HG03442 (cell line): ENCODE data around the gene ANK3.

Source experiments
- ATAC-seq: cut with Tn5 transposase; IDR thresholded peaks from one replicate; pipeline ENCODE4 v1.9.1; 2021; ENCODE audit warnings: mild to moderate bottlenecking, moderate library complexity; ENCODE audit not compliant: unreplicated experiment

ANK3 gene

GRCh38 chr10:60380781-60381180 lies 8.9 kb downstream of the ANK3 start:
- ATAC-seq: no peak

- ATAC-seq: no peak
These were observed 11.7 kb downstream of the ANK3 start for GRCh38 chr10:60377955-60378354.

DNA sequence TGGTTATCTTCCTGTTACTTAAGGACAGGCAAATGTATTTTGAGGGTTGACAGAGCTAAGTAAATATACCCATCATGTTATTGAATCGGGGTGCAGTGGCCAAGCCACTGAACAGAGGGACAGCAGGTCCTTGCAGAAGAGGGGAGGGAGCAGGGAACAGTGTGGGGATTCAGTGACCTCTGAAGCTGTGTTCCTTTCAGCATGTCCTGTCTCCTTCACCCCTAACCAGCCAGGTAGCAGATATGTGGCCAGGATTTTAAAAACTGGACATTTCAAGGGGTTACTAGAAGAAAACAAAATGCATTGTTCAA lies 12.7 kb downstream of the ANK3 start:
- ATAC-seq: no peak

DNA sequence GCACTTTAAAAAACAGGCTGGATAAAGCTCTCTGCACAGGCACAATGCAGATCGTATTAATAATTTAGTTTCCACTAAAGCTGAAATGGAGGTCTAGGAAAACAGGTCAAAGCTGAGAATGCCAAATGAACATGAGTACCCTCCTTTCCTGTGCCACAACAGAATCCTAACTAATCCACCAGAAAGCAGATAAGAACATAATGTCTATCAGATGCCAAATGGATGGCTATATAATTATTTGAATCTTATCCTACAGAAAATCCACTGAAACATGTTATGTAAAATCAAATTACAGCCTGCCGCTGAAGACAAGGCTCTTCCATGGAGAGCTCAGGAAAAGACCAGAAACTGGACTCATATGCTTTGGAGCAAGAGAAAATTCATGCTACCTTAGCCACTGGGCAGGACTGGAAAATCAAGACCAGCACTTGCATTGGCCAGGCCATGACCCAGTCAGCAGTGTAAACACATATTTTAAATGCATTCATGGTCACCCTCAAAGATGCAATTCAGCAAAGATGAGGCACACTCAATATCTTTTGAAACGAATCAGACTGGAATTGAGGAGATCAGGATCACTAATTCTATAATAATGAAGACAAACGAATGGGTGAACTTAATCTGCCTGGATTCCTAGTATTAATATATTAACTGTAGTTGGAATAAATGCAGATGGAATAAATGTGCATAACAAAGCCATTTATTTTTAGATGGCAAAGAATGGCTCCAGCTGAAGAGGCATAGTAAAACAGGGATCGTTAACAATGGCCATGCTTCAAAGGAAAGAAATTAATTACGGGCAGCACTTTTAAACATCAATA lies 13.2 kb downstream of the ANK3 start:
- ATAC-seq: no peak

DNA sequence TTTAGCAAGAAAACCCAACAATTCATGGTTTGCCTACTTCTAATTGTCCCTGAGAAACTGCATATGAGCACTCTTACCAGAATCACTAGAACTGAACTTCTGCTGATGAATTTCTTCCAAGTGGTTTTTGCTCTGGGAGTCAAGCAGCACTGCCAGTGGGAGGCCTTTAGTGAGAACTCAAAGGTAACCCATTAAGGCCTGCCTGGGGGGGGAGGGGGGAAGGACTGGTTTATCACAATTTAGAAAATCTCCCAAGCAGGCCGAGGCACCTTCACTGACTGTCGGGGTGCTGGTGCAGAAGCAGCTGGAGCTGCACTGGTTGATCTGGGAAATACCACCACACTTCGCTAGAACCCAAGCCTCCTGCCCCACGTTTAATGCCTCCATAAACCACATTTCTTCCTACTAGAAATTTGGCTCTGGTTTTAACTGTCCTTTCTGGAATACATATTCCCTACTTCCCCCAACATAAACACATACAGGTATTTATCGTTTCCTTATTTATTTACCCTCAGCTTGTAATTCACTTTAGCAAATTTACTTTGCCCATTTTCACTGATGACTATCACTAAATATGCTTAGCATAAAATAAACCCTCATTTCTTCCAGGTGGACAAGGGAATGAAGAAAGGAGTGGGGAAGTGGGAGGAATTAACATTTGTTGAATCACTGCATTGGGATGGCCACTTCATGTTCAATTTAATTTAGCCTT lies 14.2 kb downstream of the ANK3 start:
- ATAC-seq: no peak

GRCh38 chr10:60374836-60375235 lies 14.8 kb downstream of the ANK3 start:
- ATAC-seq: no peak

DNA sequence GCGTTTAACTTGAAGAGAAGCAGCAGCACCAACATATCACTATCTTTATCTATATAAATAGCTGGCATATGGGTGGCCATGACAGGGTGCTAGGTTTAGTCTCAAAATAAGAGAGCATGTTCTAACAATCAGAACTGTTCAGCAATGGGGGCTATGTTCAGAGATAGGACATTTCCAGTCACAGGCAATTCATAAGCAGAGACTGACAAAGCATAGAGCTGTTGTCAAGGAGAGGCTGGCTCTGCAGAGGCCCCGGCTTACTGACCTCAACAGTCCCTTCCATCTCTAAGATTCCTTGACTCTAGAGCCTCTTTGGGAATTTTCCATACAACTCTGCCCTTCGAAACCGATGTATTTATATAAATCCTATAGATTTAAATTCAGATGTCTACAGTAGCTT lies 17.2 kb downstream of the ANK3 start:
- ATAC-seq: no peak

DNA sequence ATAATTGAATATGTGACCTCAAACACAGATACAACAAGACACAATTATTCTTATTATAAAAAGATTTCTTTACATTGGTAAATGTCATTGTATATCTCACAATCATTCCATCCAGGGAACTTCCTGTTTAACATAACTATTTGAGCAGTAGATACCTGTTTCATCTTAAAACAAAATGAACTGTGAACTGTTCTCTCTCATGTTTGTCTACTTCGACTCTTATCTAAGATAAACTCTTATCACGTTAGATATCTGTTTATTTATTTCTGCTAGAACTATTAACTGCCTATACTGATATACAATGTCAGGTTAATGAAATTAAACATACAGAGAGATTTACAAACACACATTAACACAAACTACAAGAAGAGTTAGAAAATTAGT lies 20.1 kb downstream of the ANK3 start:
- ATAC-seq: no peak

GRCh38 chr10:60368875-60369546 lies 20.7 kb downstream of the ANK3 start:
- no peak for ATAC-seq

DNA sequence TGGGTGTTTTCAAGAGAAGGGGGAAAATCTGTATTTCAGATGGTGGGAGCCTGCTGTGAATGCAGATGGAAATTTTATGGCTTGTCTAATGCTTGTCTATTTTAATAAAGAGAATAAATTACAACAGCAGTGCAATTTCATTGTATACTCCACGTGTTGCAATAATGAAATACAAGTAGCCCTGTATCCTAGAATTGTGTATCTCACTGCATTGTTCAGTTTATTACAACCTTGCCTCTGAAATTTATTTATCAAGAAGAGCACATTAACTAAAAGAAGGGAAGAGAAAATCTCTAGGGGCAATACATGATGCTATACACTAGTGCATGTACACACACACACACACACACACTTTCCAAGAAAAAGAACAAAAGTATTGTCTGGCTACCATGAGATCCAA lies 21.8 kb downstream of the ANK3 start:
- ATAC-seq: no peak

DNA sequence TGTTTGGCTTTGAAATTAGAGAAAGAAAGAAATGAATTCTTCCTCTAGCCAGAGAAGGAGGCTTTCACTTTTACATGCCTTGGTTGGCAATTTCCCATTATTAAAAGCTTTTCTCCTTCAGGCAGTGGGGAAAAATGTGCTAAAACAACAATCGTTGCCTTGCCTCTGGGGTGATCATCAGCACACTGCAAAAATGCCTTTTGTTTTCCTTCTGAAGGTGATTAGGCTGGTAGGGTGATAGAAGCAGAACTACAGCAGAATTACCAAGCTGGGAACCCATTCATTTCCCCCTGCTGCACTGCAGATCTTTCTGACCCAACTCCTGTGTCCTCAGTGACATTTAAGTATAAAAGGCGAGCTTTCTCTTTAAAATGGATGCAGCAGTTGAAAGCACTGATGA lies 22.2 kb downstream of the ANK3 start:
- ATAC-seq: no peak

- ATAC-seq: no peak
These were observed 22.7 kb downstream of the ANK3 start for GRCh38 chr10:60367024-60367423.

DNA sequence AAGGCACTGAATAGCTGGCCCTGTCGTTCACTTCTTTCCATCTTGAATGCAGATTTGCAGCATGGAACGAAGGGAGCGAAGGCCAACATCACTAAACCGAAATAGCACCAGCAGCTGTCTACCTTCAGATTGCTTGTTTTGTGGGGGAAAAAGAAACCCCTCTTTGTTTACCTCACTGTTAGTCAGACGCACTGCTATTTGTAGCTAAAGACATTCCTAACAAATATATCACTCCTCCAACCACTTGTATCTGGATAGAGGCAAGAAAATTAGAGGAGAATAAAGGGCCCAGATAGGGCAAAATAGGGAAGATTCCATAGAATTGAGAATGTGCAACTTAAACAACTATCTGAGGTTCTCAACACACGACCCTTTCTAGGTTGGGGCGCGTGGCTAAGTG lies 26.5 kb downstream of the ANK3 start:
- ATAC-seq: no peak

DNA sequence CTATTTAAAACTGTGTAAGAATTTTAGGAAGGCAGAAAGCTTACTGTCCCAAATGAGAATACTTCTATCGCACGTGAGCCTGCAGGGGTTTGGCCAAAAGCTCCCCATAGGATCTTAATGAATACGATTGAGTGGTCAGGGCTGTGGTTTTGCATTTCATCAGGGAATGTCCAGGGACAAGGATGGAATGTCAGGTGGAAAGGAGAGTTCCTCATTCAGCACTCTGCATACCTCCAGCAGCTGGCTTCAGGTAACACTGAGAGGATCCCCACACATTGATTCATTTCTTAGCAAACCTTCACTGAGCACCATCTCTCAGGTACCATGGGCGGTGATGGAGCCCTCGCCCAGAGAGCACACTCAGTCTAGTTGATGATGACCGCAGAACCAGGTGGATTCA lies 27.2 kb downstream of the ANK3 start:
- no peak for ATAC-seq

DNA sequence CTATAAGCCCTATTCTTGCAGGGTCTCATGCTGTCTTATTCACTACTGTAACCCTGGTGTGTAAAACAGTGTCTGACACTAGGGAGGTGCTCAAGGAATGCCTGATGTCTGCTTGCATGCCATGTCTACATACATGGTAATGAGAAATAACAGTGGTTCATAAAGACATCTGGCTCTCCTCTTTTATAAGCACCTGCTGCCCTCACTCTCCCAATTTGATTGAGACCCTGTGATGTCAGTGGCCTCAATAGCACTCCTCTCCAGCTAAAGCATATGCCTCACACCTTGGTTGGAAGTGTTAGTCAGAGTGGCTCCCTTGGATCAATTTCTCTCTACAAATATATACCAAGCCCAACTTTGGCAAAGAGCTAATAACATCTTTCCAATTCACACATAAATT lies 30.6 kb downstream of the ANK3 start:
- ATAC-seq: no peak

DNA sequence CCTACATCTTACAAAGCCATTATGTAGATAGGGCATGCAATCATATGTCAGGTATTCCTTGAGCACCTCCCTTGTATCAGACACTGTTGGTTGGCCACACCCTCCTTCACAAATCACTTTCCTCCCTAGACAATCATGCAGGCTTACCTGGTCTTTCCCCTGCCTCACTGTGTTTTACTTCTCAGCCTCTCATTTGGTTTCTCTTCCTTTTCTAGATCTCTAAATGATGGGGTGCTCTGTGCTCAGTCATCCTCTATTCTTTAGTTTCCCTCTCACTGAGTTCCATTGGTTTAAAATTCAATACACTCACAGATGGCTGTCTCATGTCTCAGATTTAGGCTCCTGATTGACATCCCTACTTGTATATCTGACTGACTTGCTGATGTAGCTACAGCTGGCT lies 31.4 kb downstream of the ANK3 start:
- peak; percentile 96 for ATAC-seq

DNA sequence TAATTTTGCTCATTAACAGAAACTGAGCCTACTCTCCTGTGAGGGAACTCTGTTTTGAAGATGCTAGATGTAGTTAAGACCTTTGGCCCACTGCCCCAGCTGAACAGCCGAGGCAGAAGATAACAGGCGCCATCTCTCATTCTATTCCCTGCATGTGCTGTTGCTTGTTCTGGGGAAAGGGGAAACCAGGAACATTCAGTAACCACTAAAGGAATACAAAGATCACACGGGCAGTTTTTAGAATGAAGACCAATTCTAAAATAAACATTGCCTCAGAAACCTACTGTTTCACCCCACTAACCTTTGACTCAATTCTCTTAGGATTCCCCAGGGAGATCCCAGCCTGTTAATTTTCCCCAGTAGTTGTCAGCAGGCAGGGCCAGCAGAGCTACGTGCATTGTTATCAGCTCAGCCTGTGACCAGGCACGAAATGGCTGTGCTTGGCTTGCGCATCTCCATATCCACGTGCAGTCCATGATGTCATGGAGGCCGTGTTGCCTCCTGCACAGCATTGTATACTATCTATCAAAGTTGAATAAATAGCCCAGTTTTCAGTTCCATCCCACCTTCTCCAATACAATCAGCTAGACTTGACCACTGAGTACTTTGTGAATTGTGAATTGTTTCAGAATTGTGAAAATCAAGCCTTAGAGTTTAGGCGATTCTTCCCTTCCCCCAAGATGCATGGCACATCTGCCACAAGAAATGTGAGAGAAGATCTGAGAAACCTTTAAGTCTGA lies 36.0 kb downstream of the ANK3 start:
- ATAC-seq: no peak

DNA sequence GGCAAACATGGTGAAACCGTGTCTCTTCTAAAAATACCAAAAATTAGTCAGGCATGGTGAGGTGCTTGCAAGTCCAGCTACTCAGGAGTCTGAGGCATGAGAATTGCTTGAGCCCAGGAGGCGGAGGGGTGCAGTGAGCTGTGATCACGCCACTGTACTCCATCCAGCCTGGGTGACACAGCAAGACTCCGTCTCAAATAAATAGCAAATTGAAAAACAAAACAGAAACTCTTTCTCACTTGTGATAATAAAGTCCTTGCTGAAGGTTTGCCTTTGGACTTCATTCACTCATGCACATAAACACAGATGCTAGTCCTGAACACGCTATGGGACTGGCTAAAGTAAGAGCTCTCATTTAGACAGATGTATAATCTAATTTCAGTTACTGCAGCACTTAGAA lies 37.6 kb downstream of the ANK3 start:
- ATAC-seq: peak; percentile 74

DNA sequence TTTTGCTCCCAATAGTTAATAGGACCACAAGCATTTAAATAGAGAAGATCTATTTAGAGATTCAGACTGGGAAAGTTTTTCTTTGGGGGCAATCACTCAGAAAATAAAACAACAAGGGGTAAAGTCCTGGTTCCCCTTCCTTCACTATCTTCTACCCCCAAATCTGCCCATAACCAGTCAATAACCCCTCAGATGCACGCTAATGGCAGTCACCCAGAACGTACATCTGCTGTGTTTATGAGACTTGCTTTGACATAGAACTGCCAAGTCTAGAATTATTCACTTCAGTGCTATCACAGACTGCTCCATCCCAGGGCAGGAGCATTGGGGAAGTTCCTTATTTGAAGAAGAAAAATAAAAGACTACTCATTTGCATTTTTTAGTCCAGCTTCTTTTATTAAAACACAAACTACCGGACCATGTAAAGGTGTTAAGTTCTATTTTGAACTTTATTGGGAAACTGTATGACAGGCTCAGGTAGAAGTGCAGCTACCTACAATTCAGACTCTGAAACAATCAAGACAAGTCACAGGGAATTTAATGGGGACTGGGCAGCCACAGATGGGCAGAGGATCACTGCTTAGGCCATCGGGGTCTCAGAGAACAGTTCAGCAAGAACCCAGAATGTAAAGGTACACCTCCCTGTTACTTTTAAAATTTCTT lies 38.4 kb downstream of the ANK3 start:
- ATAC-seq: peak; percentile 35

DNA sequence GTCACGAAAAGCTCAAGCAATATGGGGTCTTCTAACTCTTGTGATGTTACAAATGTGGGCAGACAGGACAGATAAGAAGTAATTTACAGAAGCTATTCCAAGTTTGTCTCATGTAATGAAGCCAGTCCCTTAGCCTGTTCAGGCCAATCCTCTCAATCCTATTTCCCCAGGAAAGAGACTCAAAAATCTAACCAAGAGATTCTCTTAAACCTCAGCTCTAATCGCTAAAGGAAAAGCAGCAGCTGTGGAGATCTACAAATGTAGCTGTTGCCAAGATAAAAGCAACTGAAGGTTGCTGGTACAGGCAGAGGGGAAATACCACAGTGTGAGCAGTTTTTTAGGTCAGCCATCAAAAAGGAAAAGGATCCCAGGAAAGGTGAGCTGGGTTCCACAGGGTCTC lies 39.3 kb downstream of the ANK3 start:
- no peak for ATAC-seq

DNA sequence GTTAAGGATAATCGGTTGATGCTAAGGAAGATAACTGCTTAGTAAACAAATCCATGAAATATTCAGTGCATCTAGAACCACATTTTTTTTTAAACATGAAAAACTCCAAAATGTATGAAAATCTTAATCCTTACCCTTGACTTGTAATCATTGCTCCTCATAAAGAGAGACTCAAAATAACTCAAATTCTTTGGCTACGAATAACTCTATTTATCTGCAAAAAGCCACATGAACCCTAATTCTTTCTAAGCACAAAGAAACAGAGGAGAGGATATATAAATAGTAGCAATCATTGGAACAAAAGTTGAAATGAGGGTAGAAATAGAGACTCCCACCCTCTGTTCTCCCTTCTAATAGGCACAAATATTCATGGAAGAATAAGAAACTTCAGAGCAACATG lies 40.2 kb downstream of the ANK3 start:
- ATAC-seq: no peak
